Dendritic cell treated with granulocyte-macrophage colony-stimulating factor and Interleukin-4, amounts not matched to agents 40 ng/mL and 50 ng/mL, for 4 days (primary cell): ENCODE data around the gene PPL.

ENCODE experiments used
- H3K27ac Mint-ChIP-seq: one replicate; pipeline ENCODE4 v1.8.0; 2022; ENCODE audit warnings: mild to moderate bottlenecking, mixed read lengths
- H3K27me3 Mint-ChIP-seq: one replicate; pipeline ENCODE4 v1.8.0; 2022; ENCODE audit warnings: mild to moderate bottlenecking, mixed read lengths
- H3K36me3 Mint-ChIP-seq: one replicate; pipeline ENCODE4 v1.8.0; 2022; ENCODE audit warnings: low read depth, mixed read lengths
- H3K4me1 Mint-ChIP-seq: one replicate; pipeline ENCODE4 v1.8.0; 2022; ENCODE audit warnings: low read depth, mixed read lengths
- H3K4me3 Mint-ChIP-seq: one replicate; pipeline ENCODE4 v1.8.0; 2022; ENCODE audit warnings: mild to moderate bottlenecking, moderate library complexity, mixed read lengths
- H3K9me3 Mint-ChIP-seq: one replicate; pipeline ENCODE4 v1.8.0; 2022; ENCODE audit warnings: mixed read lengths
- intact Hi-C: fragments of 100-400 bp; cut with micrococcal nuclease; formaldehyde crosslinking; loops from one replicate; pipeline ENCODE4 v1.15.0; 2022

Gene PPL

DNA sequence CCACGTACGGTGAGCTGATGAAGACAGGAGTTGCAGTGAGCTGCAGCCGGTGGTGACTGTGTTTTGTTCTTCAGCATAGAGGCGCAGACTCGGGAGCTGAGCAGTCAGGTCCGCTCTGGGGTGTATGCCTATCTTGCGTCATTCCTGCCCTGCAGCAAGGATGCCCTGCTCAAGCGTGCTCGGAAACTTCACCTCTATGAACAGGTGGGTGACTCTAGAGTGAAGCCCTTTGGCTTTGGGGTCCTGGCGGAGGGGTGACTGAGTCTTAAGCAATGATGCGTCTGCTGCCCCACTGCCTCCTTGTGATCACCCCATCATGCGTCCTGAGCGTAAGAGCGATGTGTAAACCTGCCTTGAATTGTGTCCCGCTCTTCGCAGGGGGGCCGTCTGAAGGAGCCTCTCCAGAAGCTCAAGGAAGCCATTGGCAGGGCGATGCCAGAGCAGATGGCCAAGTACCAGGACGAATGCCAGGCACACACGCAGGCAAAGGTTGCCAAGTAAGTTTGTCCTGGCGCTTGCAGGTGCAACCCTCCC is 66.7 kb downstream of the PPL start:
- Mint-ChIP-seq H3K27ac (no peak overlapping the region), H3K27me3 (no peaks in the 10 kb centered on the region), H3K4me1 (peaks cover 11% of the 10 kb centered on the region), H3K36me3 (peaks cover 99% of the 10 kb centered on the region), H3K4me3 (no peak overlapping the region), H3K9me3 (no peaks in the 10 kb centered on the region)
- intact Hi-C loops: no loop called here

DNA sequence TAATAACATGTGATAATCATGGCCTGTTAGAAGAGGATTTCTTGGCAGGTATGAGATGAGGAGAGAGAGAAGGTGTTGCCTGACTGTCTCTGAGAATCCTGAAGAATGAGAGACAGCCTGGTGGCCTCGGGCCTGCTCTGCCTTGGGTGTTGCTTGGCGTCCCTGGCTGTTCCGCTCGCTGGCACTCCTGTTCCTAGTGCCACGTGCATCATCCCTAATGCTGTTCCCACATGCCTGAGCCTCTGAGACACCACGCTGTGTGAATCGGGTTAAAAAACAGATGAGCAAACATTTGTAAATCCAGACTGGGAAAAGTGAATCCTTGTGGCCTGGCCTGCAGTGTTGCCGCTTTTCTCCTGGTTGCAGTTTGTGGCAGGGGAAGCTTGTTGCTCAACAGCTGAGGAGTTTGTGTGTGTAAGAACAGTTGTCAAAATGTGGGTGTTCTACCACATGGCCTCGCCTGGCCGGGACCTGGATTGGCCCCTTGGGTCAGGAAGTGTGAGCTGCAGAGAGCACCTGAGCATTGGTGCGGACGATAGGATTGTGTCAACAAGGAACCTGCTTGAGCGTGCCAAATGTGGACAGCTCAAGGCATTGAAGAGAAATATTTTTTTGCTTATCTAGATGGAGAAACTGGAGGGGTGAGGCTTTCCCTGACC is 67.7 kb downstream of the PPL start:
- H3K9me3 Mint-ChIP-seq: no peaks in the 10 kb centered on the region
- H3K4me3 Mint-ChIP-seq: no peak overlapping the region
- H3K27ac Mint-ChIP-seq: no peak overlapping the region
- H3K27me3 Mint-ChIP-seq: no peaks in the 10 kb centered on the region
- intact Hi-C loops: no loop called here
- peaks cover 11% of the 10 kb centered on the region for H3K4me1 Mint-ChIP-seq
- peaks cover 92% of the 10 kb centered on the region for H3K36me3 Mint-ChIP-seq

DNA sequence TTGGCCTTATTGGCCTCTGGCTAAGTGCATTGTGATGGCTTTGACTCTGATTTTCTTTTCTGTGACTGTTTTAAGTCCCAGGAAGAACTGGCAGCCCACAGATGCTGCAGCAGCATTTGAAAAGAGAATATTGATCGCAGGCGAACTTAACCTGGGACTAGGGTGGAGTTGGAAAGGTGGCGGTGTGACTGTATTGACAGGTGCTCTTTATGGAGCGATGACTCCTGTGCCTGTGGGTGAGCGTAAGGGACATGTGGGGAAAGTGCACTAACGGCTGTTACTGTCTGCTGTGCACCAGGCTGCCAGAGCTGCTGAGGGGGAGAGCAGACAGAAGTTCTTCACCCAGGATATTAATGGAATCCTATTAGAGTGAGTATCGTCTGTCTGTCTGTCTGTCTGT is 68.4 kb downstream of the PPL start:
- Mint-ChIP-seq H3K4me3 (no peak overlapping the region), H3K4me1 (peaks cover 17% of the 10 kb centered on the region), H3K27me3 (no peaks in the 10 kb centered on the region), H3K27ac (no peak overlapping the region), H3K36me3 (peaks cover 89% of the 10 kb centered on the region), H3K9me3 (no peaks in the 10 kb centered on the region)
- intact Hi-C loops: no loop called here

DNA sequence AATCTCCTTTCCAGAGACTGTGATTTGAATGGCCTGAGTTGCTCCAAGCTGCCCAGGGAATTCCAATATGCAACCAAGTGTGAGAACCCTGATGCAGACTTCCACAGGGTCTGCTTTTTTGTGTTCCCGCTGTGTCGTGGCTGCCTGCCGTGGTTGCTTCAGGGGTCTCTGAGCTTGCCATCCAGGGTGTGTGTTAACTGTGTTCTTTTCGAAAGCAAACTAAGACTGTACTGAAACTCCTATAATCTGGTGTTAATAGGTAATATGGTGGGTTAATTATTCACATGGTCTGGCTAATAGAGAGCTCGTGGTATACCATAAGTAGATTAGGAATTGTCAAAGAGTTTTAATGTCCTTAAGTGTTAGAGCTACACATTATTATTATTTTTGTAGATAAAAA is 68.9 kb downstream of the PPL start:
- intact Hi-C loops: no loop called here
- H3K4me3 Mint-ChIP-seq: no peak overlapping the region
- peaks cover 89% of the 10 kb centered on the region for H3K36me3 Mint-ChIP-seq
- H3K27me3 Mint-ChIP-seq: no peaks in the 10 kb centered on the region
- no peak overlapping the region for H3K27ac Mint-ChIP-seq
- H3K4me1 Mint-ChIP-seq: peaks cover 21% of the 10 kb centered on the region
- H3K9me3 Mint-ChIP-seq: no peaks in the 10 kb centered on the region

DNA sequence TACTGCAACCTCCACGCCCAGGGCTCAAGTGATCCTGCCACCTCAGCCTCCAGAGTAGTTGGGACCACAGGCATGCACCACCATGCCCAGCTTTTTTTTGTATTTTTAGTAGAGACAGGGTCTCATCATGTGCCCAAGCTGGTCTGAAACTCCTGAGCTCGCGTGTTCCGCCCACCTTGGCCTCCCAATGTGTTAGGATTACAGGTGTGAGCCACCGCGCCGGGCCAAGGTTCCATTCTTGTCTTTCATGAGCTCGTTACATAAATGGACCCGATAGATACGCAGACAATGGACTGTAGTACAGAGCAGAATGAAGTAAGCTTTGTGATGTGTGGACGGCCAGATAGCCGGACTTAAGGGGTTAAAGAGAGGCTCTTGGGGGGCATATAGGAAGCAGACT is 70.4 kb downstream of the PPL start:
- peaks cover 89% of the 10 kb centered on the region for H3K36me3 Mint-ChIP-seq
- H3K9me3 Mint-ChIP-seq: no peaks in the 10 kb centered on the region
- intact Hi-C loops: no loop called here
- no peak overlapping the region for H3K4me3 Mint-ChIP-seq
- peaks cover 21% of the 10 kb centered on the region for H3K4me1 Mint-ChIP-seq
- H3K27ac Mint-ChIP-seq: no peak overlapping the region
- H3K27me3 Mint-ChIP-seq: no peaks in the 10 kb centered on the region

DNA sequence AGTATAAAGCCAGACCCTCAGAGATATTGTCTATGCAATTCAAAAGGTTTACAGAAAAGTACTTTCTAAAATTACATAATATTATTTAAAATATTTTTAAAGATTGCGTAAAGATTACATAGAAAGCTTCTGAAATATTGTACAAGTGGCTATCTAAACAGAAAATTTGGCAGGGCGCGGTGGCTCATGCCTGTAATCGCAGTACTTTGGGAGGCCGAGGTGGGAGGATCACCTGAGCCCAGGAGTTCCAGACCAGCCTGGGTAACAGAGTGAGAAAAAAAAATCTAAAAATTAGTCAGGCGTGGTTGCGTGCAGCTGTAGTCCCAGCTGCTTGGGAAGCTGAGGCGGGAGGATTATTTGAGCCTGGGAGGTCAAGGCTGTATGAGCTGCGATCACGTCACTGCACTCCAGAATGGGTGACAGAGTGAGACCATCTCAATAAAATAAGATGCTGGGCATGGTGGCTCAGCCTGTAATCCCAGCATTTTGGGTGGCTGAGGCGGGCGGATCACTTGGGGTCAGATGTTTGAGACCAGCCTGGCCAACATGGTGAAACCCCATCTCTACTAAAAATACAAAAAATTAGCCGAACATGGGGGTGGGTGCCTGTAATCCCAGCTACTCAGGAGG is 71.6 kb downstream of the PPL start:
- intact Hi-C loops: no loop called here
- Mint-ChIP-seq H3K36me3 (peaks cover 89% of the 10 kb centered on the region), H3K9me3 (no peaks in the 10 kb centered on the region), H3K4me3 (no peak overlapping the region), H3K4me1 (peaks cover 21% of the 10 kb centered on the region), H3K27me3 (no peaks in the 10 kb centered on the region), H3K27ac (no peak overlapping the region)

DNA sequence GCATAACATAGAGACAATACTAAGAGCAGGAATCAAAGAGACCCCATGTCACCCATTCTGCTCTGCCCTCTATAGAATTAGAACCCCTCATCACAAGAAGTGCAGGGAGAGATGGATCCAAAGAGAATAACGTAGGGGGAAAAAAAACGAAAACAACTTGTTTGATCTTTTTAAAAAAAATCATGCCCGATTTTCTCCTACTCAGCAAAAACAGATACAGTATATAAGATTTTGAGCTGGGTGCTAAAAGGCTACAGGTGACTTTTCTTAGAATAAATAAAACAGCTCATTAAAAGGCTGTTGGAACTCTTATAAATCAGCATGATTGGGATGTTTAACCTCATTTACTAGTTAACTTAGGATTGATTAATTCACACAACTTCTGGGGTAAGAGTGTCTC is 72.2 kb downstream of the PPL start:
- Mint-ChIP-seq H3K27me3 (no peaks in the 10 kb centered on the region), H3K4me3 (no peak overlapping the region), H3K27ac (no peak overlapping the region), H3K36me3 (peaks cover 89% of the 10 kb centered on the region), H3K9me3 (no peaks in the 10 kb centered on the region), H3K4me1 (peaks cover 21% of the 10 kb centered on the region)
- intact Hi-C loops: no loop called here

DNA sequence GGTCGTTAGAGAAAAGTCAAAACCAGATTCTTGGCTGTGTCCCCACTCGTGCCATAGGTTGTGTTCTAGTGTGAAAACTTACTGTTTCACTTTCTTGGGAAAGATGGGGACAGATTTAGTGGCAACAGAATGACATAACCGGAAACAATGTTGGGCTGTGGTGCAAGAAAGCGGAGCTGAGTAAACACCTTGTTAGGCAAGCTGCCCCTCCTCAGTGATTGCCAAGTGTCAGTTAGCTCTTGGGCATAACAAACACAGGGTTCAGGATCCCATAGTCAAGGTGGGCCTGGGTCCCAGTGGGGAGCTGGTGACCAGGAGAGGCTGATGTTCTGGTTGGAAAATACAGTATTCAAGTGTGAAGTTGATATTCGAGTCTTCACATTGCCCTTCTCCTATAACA is 74.3 kb downstream of the PPL start:
- Mint-ChIP-seq H3K36me3 (peaks cover 89% of the 10 kb centered on the region), H3K4me3 (no peak overlapping the region), H3K4me1 (peaks cover 20% of the 10 kb centered on the region), H3K27me3 (no peaks in the 10 kb centered on the region), H3K9me3 (no peaks in the 10 kb centered on the region), H3K27ac (no peak overlapping the region)
- intact Hi-C loops: no loop called here

DNA sequence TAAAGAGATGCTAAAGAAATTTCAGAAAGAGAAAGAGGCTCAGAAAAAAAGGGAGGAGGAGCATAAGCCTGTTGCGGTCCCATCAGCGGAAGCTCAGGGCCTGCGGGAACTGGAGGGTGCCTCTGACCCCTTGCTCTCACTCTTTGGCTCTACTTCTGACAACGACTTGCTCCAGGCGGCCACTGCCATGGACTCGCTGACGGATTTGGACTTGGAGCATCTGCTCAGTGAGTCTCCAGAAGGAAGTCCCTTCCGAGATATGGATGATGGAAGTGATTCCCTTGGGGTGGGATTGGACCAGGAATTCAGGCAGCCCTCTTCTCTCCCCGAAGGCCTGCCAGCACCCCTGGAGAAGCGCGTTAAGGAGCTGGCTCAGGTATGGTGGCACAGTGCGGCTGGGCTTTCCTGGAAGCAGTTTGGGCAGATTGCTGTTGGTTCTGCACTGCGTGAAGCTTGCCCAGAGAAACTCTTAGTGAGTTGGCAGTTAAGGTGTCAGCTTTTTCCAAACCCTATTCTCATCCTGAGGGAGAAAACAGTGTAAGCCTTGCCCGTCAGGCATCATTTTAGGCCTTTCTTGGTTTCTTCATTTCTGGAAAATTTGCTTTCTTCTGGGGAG is 76.1 kb downstream of the PPL start:
- Mint-ChIP-seq H3K36me3 (peaks cover 84% of the 10 kb centered on the region), H3K27ac (no peak overlapping the region)

DNA sequence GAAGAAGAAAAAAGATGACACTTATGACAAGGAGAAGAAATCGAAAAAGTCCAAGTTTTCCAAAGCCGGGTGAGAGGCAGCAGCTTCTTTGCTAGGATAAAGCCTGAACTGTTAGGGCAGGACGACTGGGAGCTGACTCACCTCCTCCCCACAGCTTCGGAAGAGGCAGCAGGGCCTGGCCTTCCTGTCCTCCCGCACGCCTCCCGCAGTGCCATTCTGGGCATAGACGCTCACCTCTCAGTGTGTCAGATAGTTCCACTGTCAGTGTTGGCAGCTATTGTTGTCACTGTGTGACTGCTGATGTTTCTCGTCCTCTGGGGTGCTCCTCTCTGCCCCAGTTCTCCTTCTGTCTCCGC is 77.1 kb downstream of the PPL start:
- intact Hi-C loops: no loop called here

More for the DNA sequence above, 76.1 kb downstream of the PPL start:
- Mint-ChIP-seq H3K9me3 (no peaks in the 10 kb centered on the region), H3K4me3 (no peak overlapping the region), H3K4me1 (peaks cover 10% of the 10 kb centered on the region), H3K27me3 (no peaks in the 10 kb centered on the region)
- intact Hi-C loops: no loop called here

DNA sequence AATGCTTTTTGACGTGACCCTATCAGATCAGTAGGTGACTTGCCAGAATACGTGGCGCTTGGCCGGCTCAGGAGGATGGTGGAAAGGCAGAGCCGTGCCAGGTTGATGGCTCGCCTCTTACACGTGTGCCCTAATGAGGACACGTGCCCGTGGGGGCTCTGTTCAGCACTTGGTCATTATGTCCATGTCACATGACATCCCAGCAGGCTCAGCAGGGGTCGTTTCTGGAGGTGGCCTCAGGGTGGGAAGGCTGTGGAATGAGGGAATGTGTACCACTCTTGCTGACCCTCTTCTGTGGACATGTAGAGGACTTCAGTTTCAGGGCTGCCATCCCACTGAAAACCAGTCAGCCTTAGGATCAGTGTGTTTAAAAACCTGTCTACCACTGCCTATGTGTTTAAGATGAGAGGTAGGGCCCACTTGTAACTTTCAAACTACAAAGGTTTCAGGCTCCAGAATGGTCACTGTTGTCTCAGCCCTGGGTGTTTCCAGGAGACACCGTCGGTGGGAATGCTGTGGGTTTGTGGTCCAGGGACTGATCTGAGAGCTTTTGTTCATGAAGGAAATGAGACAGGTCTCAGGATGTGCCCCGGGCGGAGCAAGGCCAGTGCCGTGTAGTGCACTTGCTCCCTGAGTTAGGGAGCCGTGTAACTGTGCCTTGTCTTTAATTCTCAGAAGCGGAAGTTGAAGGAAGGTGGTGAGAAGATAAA is 77.6 kb downstream of the PPL start:
- Mint-ChIP-seq H3K27me3 (no peaks in the 10 kb centered on the region), H3K4me3 (no peak overlapping the region), H3K9me3 (no peaks in the 10 kb centered on the region), H3K4me1 (peaks cover 10% of the 10 kb centered on the region), H3K36me3 (peaks cover 91% of the 10 kb centered on the region), H3K27ac (no peak overlapping the region)
- intact Hi-C loops: no loop called here

More for the DNA sequence above, 77.1 kb downstream of the PPL start:
- H3K27ac Mint-ChIP-seq: no peak overlapping the region
- peaks cover 86% of the 10 kb centered on the region for H3K36me3 Mint-ChIP-seq
- peaks cover 10% of the 10 kb centered on the region for H3K4me1 Mint-ChIP-seq
- no peak overlapping the region for H3K4me3 Mint-ChIP-seq
- H3K27me3 Mint-ChIP-seq: no peaks in the 10 kb centered on the region
- H3K9me3 Mint-ChIP-seq: no peaks in the 10 kb centered on the region

DNA sequence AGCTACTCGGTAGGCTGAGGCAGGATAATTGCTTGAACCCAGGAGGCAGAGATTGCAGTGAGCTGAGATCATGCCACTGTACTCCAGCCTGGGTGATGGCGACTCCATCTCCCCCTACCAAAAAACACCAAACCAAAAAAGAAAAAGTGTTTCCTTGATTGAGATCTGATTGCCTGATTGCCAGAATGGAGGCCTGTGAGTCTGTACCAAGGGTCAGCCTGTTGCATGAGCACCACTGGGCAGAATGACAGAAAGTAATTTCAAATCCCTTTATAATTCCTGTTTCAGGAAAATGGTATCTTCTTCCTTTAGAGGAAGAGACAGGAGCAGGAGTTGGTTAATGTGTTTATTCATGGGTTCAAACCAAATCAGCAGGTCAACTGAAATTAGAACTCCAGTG is 81.1 kb downstream of the PPL start:
- Mint-ChIP-seq H3K36me3 (peaks cover 79% of the 10 kb centered on the region), H3K27ac (no peak overlapping the region), H3K4me1 (peaks cover 21% of the 10 kb centered on the region), H3K4me3 (no peak overlapping the region), H3K27me3 (no peaks in the 10 kb centered on the region), H3K9me3 (no peaks in the 10 kb centered on the region)
- intact Hi-C loops: no loop called here

DNA sequence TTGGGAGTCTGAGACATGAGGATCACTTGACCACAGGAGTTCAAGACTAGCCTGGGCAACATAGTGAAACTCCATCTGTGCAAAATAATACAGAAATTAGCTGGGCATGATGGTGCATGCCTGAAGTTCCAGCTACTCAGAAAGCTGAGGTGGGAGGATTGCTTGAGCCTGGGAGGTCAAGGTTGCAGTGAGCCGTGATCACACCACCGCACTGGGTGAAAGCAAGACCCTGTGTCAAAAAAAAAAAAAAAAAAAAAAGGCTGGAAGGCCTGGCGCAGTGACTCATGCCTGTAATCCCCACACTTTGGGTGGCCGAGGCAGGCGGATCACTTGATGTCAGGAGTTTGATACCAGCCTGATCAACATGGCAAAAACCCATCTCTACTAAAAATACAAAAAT is 81.6 kb downstream of the PPL start:
- H3K4me3 Mint-ChIP-seq: no peak overlapping the region
- H3K9me3 Mint-ChIP-seq: no peaks in the 10 kb centered on the region
- H3K36me3 Mint-ChIP-seq: peaks cover 75% of the 10 kb centered on the region
- H3K27me3 Mint-ChIP-seq: no peaks in the 10 kb centered on the region
- no peak overlapping the region for H3K27ac Mint-ChIP-seq
- H3K4me1 Mint-ChIP-seq: peaks cover 23% of the 10 kb centered on the region
- intact Hi-C loops: no loop called here

DNA sequence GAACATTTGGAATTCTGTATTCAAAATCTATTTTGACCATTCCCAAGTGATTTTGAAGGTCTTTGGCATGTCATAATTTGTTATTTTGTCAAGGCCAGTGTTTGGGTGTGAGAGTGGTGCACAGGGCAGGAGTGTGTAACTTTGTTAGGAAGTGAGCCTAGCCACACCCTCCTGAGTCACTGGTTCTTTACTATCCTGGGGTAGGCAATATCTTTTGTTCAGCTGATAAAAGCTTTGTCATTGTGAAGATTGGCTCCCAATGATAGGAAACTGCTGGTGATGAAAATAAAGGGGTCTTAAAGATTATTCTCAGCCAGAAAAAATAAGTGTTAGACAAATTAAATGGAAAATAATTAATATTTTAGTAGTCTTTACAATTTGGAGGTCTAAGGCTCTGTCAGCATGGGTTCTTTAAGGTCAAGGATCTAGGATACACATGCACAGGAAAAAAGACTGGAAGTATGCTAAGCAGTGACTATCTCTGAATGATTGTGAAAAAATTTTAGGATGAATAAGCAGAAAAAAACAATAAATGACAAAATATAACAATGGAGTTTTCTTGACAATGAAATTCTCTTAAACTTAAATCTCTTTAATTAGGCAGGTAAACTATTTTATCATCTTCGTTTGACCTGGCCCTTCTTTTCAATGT is 84.6 kb downstream of the PPL start:
- H3K36me3 Mint-ChIP-seq: peaks cover 56% of the 10 kb centered on the region
- H3K4me1 Mint-ChIP-seq: peaks cover 40% of the 10 kb centered on the region
- no peak overlapping the region for H3K4me3 Mint-ChIP-seq
- intact Hi-C loops: no loop called here
- H3K27ac Mint-ChIP-seq: peak overlapping the region; percentile 65
- no peaks in the 10 kb centered on the region for H3K9me3 Mint-ChIP-seq
- H3K27me3 Mint-ChIP-seq: no peaks in the 10 kb centered on the region
